WTC11 (cell line): ENCODE results near the gene ERBB2.
"Not testable (repeated sequence)": the region's sequence is repeated elsewhere in the genome, so short reads cannot be mapped to it uniquely, and the experiment has no call there.

ENCODE experiments used
- RORB ChIP-seq: fragments of 250-450 bp; sonication (Bioruptor Pico); IDR thresholded peaks from 2 replicates; pipeline ENCODE4 v1.9.0; 2021; ENCODE audit warnings: mild to moderate bottlenecking
- TF ChIP-seq, protein P1 (sequence below): fragments of 200-600 bp; IDR thresholded peaks from 2 replicates; pipeline ENCODE4 v1.8.0; 2022; ENCODE audit warnings: antibody characterized with exemption
- TF ChIP-seq, protein P2 (sequence below): sonication (generic); formaldehyde crosslinking; IDR thresholded peaks from 2 replicates; pipeline ENCODE4 v1.8.0; 2022; ENCODE audit warnings: mild to moderate bottlenecking, missing genetic modification reagents

DNA sequence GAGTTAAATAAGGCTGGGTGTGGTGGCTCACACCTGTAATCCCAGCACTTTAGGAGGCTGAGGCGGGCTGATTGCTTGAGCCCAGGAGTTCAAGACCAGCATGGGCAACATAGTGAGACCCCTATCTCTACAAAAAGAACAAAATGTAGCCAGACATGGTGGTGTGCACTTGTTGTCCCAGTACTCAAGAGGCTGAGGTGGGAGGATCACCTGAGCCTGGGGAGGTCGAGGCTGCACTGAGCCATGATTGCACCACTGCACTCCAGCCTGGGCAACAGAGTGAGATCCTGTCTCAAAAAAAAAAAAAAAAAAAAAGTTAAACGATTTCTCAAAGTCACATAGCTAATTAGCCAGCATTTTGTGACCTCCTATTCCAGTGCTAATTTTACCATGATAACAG, 64.3 kb downstream of the ERBB2 start:
- TF ChIP-seq RORB (CRISPR knock-in tag): not testable (repeated sequence)
- TF ChIP-seq, protein P1, sequence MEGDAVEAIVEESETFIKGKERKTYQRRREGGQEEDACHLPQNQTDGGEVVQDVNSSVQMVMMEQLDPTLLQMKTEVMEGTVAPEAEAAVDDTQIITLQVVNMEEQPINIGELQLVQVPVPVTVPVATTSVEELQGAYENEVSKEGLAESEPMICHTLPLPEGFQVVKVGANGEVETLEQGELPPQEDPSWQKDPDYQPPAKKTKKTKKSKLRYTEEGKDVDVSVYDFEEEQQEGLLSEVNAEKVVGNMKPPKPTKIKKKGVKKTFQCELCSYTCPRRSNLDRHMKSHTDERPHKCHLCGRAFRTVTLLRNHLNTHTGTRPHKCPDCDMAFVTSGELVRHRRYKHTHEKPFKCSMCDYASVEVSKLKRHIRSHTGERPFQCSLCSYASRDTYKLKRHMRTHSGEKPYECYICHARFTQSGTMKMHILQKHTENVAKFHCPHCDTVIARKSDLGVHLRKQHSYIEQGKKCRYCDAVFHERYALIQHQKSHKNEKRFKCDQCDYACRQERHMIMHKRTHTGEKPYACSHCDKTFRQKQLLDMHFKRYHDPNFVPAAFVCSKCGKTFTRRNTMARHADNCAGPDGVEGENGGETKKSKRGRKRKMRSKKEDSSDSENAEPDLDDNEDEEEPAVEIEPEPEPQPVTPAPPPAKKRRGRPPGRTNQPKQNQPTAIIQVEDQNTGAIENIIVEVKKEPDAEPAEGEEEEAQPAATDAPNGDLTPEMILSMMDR: not testable (repeated sequence)
- TF ChIP-seq, protein P2, sequence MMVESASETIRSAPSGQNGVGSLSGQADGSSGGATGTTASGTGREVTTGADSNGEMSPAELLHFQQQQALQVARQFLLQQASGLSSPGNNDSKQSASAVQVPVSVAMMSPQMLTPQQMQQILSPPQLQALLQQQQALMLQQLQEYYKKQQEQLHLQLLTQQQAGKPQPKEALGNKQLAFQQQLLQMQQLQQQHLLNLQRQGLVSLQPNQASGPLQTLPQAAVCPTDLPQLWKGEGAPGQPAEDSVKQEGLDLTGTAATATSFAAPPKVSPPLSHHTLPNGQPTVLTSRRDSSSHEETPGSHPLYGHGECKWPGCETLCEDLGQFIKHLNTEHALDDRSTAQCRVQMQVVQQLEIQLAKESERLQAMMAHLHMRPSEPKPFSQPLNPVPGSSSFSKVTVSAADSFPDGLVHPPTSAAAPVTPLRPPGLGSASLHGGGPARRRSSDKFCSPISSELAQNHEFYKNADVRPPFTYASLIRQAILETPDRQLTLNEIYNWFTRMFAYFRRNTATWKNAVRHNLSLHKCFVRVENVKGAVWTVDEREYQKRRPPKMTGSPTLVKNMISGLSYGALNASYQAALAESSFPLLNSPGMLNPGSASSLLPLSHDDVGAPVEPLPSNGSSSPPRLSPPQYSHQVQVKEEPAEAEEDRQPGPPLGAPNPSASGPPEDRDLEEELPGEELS (CRISPR knock-in tag): not testable (repeated sequence)
